RWPE2 (cell line): Measurements from ENCODE around the gene RTN4RL1.
A peak's percentile ranks its signal among the peaks of the same experiment; 100 is the strongest.

Experiments
- ATAC-seq: fragments of 200-7000 bp; cut with Tn5 transposase; 3 replicates; pipeline ENCODE4 v1.9.1; 2021; ENCODE audit warnings: low read depth
- DNase-seq: peaks from one replicate; pipeline ENCODE4 v3.0.0-alpha.2; 2020; ENCODE audit warnings: low spot score
- H3K27ac ChIP-seq: fragments of 450-650 bp; 2 replicates; pipeline ENCODE4 v1.5.1; 2017; ENCODE audit warnings: mild to moderate bottlenecking; ENCODE audit not compliant: poor library complexity, severe bottlenecking
- H3K27me3 ChIP-seq: fragments of 250-450 bp; sonication (Bioruptor Pico); 2 replicates; pipeline ENCODE4 v1.5.1; 2021; ENCODE audit warnings: mild to moderate bottlenecking, moderate library complexity; ENCODE audit not compliant: insufficient read depth, poor library complexity, severe bottlenecking
- H3K36me3 ChIP-seq: fragments of 250-450 bp; sonication (Bioruptor Pico); 2 replicates; pipeline ENCODE4 v1.5.1; 2020; ENCODE audit warnings: low read depth, mild to moderate bottlenecking, moderate library complexity
- H3K4me1 ChIP-seq: fragments of 250-450 bp; sonication (Bioruptor Pico); 2 replicates; pipeline ENCODE4 v1.5.1; 2021; ENCODE audit warnings: mild to moderate bottlenecking, moderate library complexity; ENCODE audit not compliant: insufficient read depth, poor library complexity, severe bottlenecking
- H3K4me3 ChIP-seq: fragments of 250-450 bp; sonication (Bioruptor Pico); 2 replicates; pipeline ENCODE4 v1.5.1; 2021; ENCODE audit warnings: mild to moderate bottlenecking, moderate library complexity; ENCODE audit not compliant: severe bottlenecking
- H3K9me3 ChIP-seq: fragments of 250-450 bp; sonication (Bioruptor Pico); 2 replicates; pipeline ENCODE4 v1.5.1; 2021; ENCODE audit warnings: mild to moderate bottlenecking, moderate library complexity; ENCODE audit not compliant: severe bottlenecking
- TF ChIP-seq, protein P1 (sequence below): fragments of 450-650 bp; IDR thresholded peaks from one replicate; pipeline ENCODE4 v1.5.1; 2017; ENCODE audit warnings: mild to moderate bottlenecking, moderate library complexity; ENCODE audit not compliant: poor library complexity, severe bottlenecking

Gene RTN4RL1

GRCh38 chr17:1934901-1935300 is 90.2 kb downstream of the RTN4RL1 start:
- Histone ChIP-seq H3K4me3 (no peak overlapping the region), H3K4me1 (no peaks in the 10 kb centered on the region), H3K27ac (no peak overlapping the region), H3K9me3 (no peaks in the 10 kb centered on the region), H3K27me3 (no peaks in the 10 kb centered on the region), H3K36me3 (no peaks in the 10 kb centered on the region)
- ATAC-seq (no peak), DNase-seq (no peak)
- TF ChIP-seq, protein P1, sequence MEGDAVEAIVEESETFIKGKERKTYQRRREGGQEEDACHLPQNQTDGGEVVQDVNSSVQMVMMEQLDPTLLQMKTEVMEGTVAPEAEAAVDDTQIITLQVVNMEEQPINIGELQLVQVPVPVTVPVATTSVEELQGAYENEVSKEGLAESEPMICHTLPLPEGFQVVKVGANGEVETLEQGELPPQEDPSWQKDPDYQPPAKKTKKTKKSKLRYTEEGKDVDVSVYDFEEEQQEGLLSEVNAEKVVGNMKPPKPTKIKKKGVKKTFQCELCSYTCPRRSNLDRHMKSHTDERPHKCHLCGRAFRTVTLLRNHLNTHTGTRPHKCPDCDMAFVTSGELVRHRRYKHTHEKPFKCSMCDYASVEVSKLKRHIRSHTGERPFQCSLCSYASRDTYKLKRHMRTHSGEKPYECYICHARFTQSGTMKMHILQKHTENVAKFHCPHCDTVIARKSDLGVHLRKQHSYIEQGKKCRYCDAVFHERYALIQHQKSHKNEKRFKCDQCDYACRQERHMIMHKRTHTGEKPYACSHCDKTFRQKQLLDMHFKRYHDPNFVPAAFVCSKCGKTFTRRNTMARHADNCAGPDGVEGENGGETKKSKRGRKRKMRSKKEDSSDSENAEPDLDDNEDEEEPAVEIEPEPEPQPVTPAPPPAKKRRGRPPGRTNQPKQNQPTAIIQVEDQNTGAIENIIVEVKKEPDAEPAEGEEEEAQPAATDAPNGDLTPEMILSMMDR = no peak

GRCh38 chr17:1933875-1934715 is 91.0 kb downstream of the RTN4RL1 start:
- H3K4me1 ChIP-seq = no peaks in the 10 kb centered on the region
- H3K36me3 ChIP-seq = no peaks in the 10 kb centered on the region
- H3K9me3 ChIP-seq = no peaks in the 10 kb centered on the region
- TF ChIP-seq, protein P1 = no peak
- no peak for ATAC-seq
- no peaks in the 10 kb centered on the region for H3K27me3 ChIP-seq
- H3K4me3 ChIP-seq = no peak overlapping the region
- no peak for DNase-seq
- no peak overlapping the region for H3K27ac ChIP-seq

DNA sequence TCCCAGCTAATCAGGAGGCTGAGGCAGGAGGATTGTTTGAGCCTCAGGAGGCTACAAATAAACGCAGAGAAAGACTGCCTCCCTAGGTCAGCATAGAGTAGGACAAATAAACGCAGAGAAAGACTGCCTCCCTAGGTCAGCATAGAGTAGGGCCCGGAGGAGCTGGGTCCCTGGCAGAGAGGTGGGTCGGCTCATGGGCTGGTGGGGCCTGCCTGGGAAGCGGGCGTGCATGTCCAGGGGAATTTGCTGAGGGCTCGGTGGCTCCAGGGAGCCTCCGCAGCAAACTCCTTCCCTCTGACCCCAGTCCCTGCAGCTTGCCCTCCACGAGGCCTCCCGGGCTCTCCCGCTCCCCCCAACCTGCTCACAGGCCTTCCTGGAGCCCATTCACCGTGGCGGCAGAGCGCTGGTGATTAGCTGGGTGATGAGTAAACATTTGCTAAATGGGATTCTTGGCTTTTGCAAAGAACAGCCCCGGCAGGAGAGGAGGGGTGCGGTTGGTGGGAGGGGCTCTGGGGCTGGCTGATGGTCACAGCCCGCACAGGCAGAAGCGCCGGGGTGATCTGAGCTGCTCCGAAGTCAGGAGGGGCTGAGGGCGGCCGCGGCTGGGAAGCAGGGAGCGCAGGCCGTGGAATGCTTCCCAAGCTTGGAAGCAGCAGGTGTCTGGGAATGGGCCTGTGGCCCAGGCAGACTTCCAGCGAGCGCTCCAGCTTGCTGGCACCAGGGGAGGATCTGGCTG is 93.1 kb downstream of the RTN4RL1 start:
- no peak for DNase-seq
- H3K27ac ChIP-seq = no peak overlapping the region

GRCh38 chr17:1930337-1930645 is 94.8 kb downstream of the RTN4RL1 start:
- ATAC-seq = no peak
- no peaks in the 10 kb centered on the region for H3K9me3 ChIP-seq
- H3K27me3 ChIP-seq = no peaks in the 10 kb centered on the region
- H3K36me3 ChIP-seq = no peaks in the 10 kb centered on the region
- no peak for DNase-seq
- no peak overlapping the region for H3K4me3 ChIP-seq
- TF ChIP-seq, protein P1 = no peak
- no peak overlapping the region for H3K27ac ChIP-seq
- H3K4me1 ChIP-seq = no peaks in the 10 kb centered on the region

More for the DNA sequence above, 93.1 kb downstream of the RTN4RL1 start:
- TF ChIP-seq, protein P1 = no peak
- Histone ChIP-seq H3K4me3 (no peak overlapping the region), H3K27me3 (no peaks in the 10 kb centered on the region), H3K9me3 (no peaks in the 10 kb centered on the region), H3K36me3 (no peaks in the 10 kb centered on the region), H3K4me1 (no peaks in the 10 kb centered on the region)
- peak; percentile 57 for ATAC-seq

- TF ChIP-seq, protein P1 = no peak
- no peaks in the 10 kb centered on the region for H3K27me3 ChIP-seq
- no peak overlapping the region for H3K4me3 ChIP-seq
- ATAC-seq (no peak), DNase-seq (no peak)
- H3K36me3 ChIP-seq = no peaks in the 10 kb centered on the region
- no peaks in the 10 kb centered on the region for H3K9me3 ChIP-seq
- H3K27ac ChIP-seq = no peak overlapping the region
- no peaks in the 10 kb centered on the region for H3K4me1 ChIP-seq
Measured at GRCh38 chr17:1928976-1929375, 96.2 kb downstream of the RTN4RL1 start.
